A549 (cell line): Measurements from ENCODE around the gene PANK3. TPM values are rescaled to one million over a fixed set of nuclear protein-coding genes. Genes with fewer than 3 reads are reported as not detected.
"Not testable (repeated sequence)": the region's sequence is repeated elsewhere in the genome, so short reads cannot be mapped to it uniquely, and the experiment has no call there.

Experiments
- ATAC-seq, 2 experiments: fragments of 200-7000 bp in 1 of 2; fragments of >200 bp in 1 of 2; cut with Nextera tagmentation in 1 of 2; cut with Tn5 transposase in 1 of 2; 3 replicates each; pipeline versions ENCODE4 v1.8.0 to v1.9.1; 2018 to 2020; ENCODE audit warnings: mild to moderate bottlenecking in 1 of 2, moderate library complexity in 1 of 2
- CTCF ChIA-PET: fragments of 300-600 bp; sonication (Branson Sonifier 250); formaldehyde crosslinking; extraction: SDS; loops from one replicate; lab custom pipeline; 2021; ENCODE audit warnings: antibody characterized with exemption, inconsistent platforms; lab: Yijun Ruan, JAX
- POLR2A ChIA-PET: fragments of 350-600 bp; formaldehyde crosslinking; extraction: SDS; loops from one replicate; lab custom pipeline; 2021; ENCODE audit warnings: antibody characterized with exemption, inconsistent platforms; lab: Yijun Ruan, JAX
- DNase-seq, 2 experiments: peaks; one replicate each; pipeline versions ENCODE4 v3.0.0 to v3.0.0-alpha.2; 2011 to 2016; ENCODE audit warnings: low read depth in 1 of 2, low spot score in 1 of 2
- FAIRE-seq: peaks from 2 replicates; lab custom pipeline; 2011; peaks lifted over from hg19 to GRCh38; lab: Jason Lieb, UNC
- H3K27ac ChIP-seq, 2 experiments: fragments of >200 bp; sonication (Bioruptor Twin); formaldehyde crosslinking; 3 replicates each; pipeline ENCODE4 v1.5.1; 2016 to 2017
- H3K4me1 ChIP-seq: fragments of >200 bp; sonication (Bioruptor Twin); formaldehyde crosslinking; 3 replicates; pipeline ENCODE4 v1.6.1; 2016
- H3K4me2 ChIP-seq: fragments of >200 bp; sonication (Bioruptor Twin); formaldehyde crosslinking; 3 replicates; pipeline ENCODE4 v1.6.1; 2016
- H3K4me3 ChIP-seq: fragments of >200 bp; sonication (Bioruptor Twin); formaldehyde crosslinking; 3 replicates; pipeline ENCODE4 v1.5.1; 2016
- H3K9me3 ChIP-seq: fragments of >200 bp; sonication (Bioruptor Twin); formaldehyde crosslinking; 3 replicates; pipeline ENCODE4 v1.6.1; 2016
- ATOH8 ChIP-seq: fragments of 250-450 bp; sonication (Bioruptor Pico); IDR thresholded peaks from 2 replicates; pipeline ENCODE4 v1.5.0; 2020; ENCODE audit warnings: low read depth, mild to moderate bottlenecking, moderate library complexity
- BHLHE40 ChIP-seq: IDR thresholded peaks from 2 replicates; pipeline ENCODE4 v1.6.1; 2012; ENCODE audit warnings: low read depth, low read length, inconsistent platforms
- CBX2 ChIP-seq: fragments of 200-600 bp; sonication (generic); IDR thresholded peaks from 2 replicates; pipeline ENCODE4 v1.6.1; 2016; ENCODE audit warnings: low read depth, mild to moderate bottlenecking, borderline replicate concordance
- CHD2 ChIP-seq: fragments of 150-350 bp; IDR thresholded peaks from 2 replicates; pipeline ENCODE4 v1.6.1; 2014; ENCODE audit warnings: low read length; ENCODE audit not compliant: partially characterized antibody
- CTCF ChIP-seq: fragments of >200 bp; sonication (Bioruptor Twin); formaldehyde crosslinking; IDR thresholded peaks from 3 replicates; pipeline ENCODE4 v1.5.1; 2016
- EHMT2 ChIP-seq: fragments of 200-600 bp; sonication (generic); IDR thresholded peaks from 2 replicates; pipeline ENCODE4 v1.6.1; 2016; ENCODE audit warnings: antibody characterized with exemption, low read depth, mild to moderate bottlenecking, moderate library complexity
- ELK1 ChIP-seq: fragments of 150-350 bp; IDR thresholded peaks from 2 replicates; pipeline ENCODE4 v1.6.1; 2014; ENCODE audit warnings: low read depth, mild to moderate bottlenecking, low read length
- EP300 ChIP-seq, 2 experiments: fragments of >200 bp; sonication (Bioruptor Twin); formaldehyde crosslinking; IDR thresholded peaks; 2 replicates in 1 of 2; 3 replicates in 1 of 2; pipeline ENCODE4 v1.6.1; 2016 to 2017
- FOSL2 ChIP-seq, 2 experiments: fragments of 450-650 bp in 1 of 2; fragments of >200 bp in 1 of 2; sonication (Bioruptor Twin) in 1 of 2; formaldehyde crosslinking; IDR thresholded peaks; 2 replicates each; pipeline versions ENCODE4 v1.5.0 to v1.6.1; 2016 to 2020; ENCODE audit warnings: mild to moderate bottlenecking in 1 of 2, moderate library complexity in 1 of 2
- GATA3 ChIP-seq: IDR thresholded peaks from 2 replicates; pipeline ENCODE4 v1.6.1; 2012; ENCODE audit warnings: borderline replicate concordance
- HEYL ChIP-seq: fragments of 250-450 bp; sonication (Bioruptor Pico); IDR thresholded peaks from 2 replicates; pipeline ENCODE4 v1.8.0; 2021; ENCODE audit warnings: mild to moderate bottlenecking, moderate library complexity
- KDM1A ChIP-seq: fragments of 200-600 bp; sonication (generic); IDR thresholded peaks from 2 replicates; pipeline ENCODE4 v1.6.1; 2016; ENCODE audit warnings: low read depth, mild to moderate bottlenecking
- MAFK ChIP-seq: fragments of 450-650 bp; IDR thresholded peaks from 2 replicates; pipeline ENCODE4 v1.6.1; 2014; ENCODE audit not compliant: partially characterized antibody
- MAX ChIP-seq: IDR thresholded peaks from 2 replicates; pipeline ENCODE4 v1.6.1; 2012
- MAZ ChIP-seq: fragments of 150-350 bp; IDR thresholded peaks from 2 replicates; pipeline ENCODE4 v1.6.1; 2014; ENCODE audit warnings: antibody characterized with exemption, low read depth, low read length, borderline replicate concordance
- NPAS2 ChIP-seq: fragments of 250-450 bp; sonication (Bioruptor Pico); IDR thresholded peaks from 2 replicates; pipeline ENCODE4 v1.8.0; 2022; ENCODE audit warnings: mild to moderate bottlenecking, moderate library complexity, borderline replicate concordance
- PBX3 ChIP-seq: IDR thresholded peaks from 2 replicates; pipeline ENCODE4 v1.6.1; 2012
- RARB ChIP-seq: fragments of 250-450 bp; sonication (Bioruptor Pico); IDR thresholded peaks from 2 replicates; pipeline ENCODE4 v1.8.0; 2021; ENCODE audit warnings: mild to moderate bottlenecking, moderate library complexity
- WGBS: methylation state at CpG from one replicate; pipeline ENCODE4 v1.1.6; 2017; ENCODE audit errors: missing lambda C conversion rate; 5-methylcytosine and 5-hydroxymethylcytosine counted together
- polyA plus RNA-seq, 4 experiments: library from polyadenylated mRNA; depleted of rRNA in 3 of 4; stranded (reverse); fragments of >200 nt; fragmentation: RNase III in 1 of 4; extraction: RNeasy Plus Mini Kit Qiagen cat#74134 plus additional on column Dnase treatment in 1 of 4; gene quantifications; 2 replicates in 3 of 4; 3 replicates in 1 of 4; pipeline ENCODE4 v1.2.3, GENCODE V29; 2011 to 2017

PANK3 gene
- polyA plus RNA-seq, 2 of the 4 experiments (the other 2 are of a cell fraction) = 21.9 to 41.3 TPM

- POLR2A ChIA-PET = no interaction called here
Measured at GRCh38 chr5:168575391-168576372, 3.5 kb downstream of the PANK3 start.

GRCh38 chr5:168574156-168574555 lies 5.0 kb downstream of the PANK3 start:
- H3K4me3 ChIP-seq, POLR2A ChIA-PET, ATAC-seq, DNase-seq, H3K4me2 ChIP-seq, H3K27ac ChIP-seq, FAIRE-seq, H3K9me3 ChIP-seq: not testable (repeated sequence)
- 90% methylated on average over 1 of the region's 1 CpG for WGBS
- CTCF ChIA-PET = interaction anchor here (0.9 to 1.2 kb wide), 3 partner anchors 14 to 777 kb away, joined by 3 to 4 read pairs (median 4); no protein-coding TSS in a partner anchor
- H3K4me1 ChIP-seq = peaks cover 19% of the 10 kb centered on the region; the same call in 2 of the 3 replicates

More at GRCh38 chr5:168575391-168576372, 3.5 kb downstream of the PANK3 start:
- no peak for ATAC-seq
- Histone ChIP-seq H3K27ac (no peak overlapping the region), H3K4me3 (no peak overlapping the region), H3K9me3 (no peaks in the 10 kb centered on the region), H3K4me2 (peak overlapping the region; percentile 84; the same call in 2 of the 3 replicates), H3K4me1 (peaks cover 19% of the 10 kb centered on the region; the same call in 2 of the 3 replicates)
- TF ChIP-seq CTCF (no peak), FOSL2 (IDR thresholded peaks at IDR 0.05) (no peak), FOSL2 (CRISPR knock-in tag; IDR thresholded peaks at IDR 0.05) (peak; percentile 77)
- CTCF ChIA-PET = interaction anchor here (1.0 kb wide), 1 partner anchor 36 kb away, joined by 4 read pairs; no protein-coding TSS in a partner anchor
- FAIRE-seq = no peak
- DNase-seq = no peak
- 91% methylated on average over 7 of the region's 7 CpGs for WGBS

GRCh38 chr5:168573663-168574062 lies 5.5 kb downstream of the PANK3 start:
- ATAC-seq, H3K4me3 ChIP-seq, H3K27ac ChIP-seq, DNase-seq, POLR2A ChIA-PET, H3K4me2 ChIP-seq, H3K9me3 ChIP-seq, FAIRE-seq: not testable (repeated sequence)
- H3K4me1 ChIP-seq = peaks cover 19% of the 10 kb centered on the region; the same call in 2 of the 3 replicates
- CTCF ChIA-PET = interaction anchor here (1.2 kb wide), 1 partner anchor 777 kb away, joined by 4 read pairs; no protein-coding TSS in a partner anchor
- 93% methylated on average over 3 of the region's 3 CpGs for WGBS

- DNase-seq = no peak
- ChIA-PET POLR2A (no interaction called here), CTCF (interaction anchor here (0.8 kb wide), 1 partner anchor 18 kb away, joined by 3 read pairs; no protein-coding TSS in a partner anchor)
- no peaks in the 10 kb centered on the region for H3K9me3 ChIP-seq
- no peak for ATAC-seq
- no peak overlapping the region for H3K4me3 ChIP-seq
- H3K4me2 ChIP-seq = no peak overlapping the region
- 90% methylated on average over 11 of the region's 11 CpGs for WGBS
- FAIRE-seq = no peak
- no peak overlapping the region for H3K27ac ChIP-seq
- H3K4me1 ChIP-seq = peaks cover 3% of the 10 kb centered on the region; the same call in 2 of the 3 replicates
- TF ChIP-seq KDM1A (no peak), EP300 (IDR thresholded peaks at IDR 0.05) (no peak), ELK1 (no peak), MAZ (no peak), MAX (no peak), GATA3 (no peak), EHMT2 (no peak), HEYL (CRISPR knock-in tag) (no peak), NPAS2 (CRISPR knock-in tag) (no peak), MAFK (no peak), PBX3 (no peak), ATOH8 (no peak), BHLHE40 (no peak), CHD2 (no peak), RARB (no peak), CBX2 (no peak)
Measured at GRCh38 chr5:168570490-168571328, 8.5 kb downstream of the PANK3 start.
